Central memory CD4-positive, alpha-beta T cell (primary cell): ENCODE measurements around the gene PLXNA4.

Experiments used
- DNase-seq: peaks from one replicate; pipeline ENCODE4 v3.0.0; 2022

The PLXNA4 gene

DNA sequence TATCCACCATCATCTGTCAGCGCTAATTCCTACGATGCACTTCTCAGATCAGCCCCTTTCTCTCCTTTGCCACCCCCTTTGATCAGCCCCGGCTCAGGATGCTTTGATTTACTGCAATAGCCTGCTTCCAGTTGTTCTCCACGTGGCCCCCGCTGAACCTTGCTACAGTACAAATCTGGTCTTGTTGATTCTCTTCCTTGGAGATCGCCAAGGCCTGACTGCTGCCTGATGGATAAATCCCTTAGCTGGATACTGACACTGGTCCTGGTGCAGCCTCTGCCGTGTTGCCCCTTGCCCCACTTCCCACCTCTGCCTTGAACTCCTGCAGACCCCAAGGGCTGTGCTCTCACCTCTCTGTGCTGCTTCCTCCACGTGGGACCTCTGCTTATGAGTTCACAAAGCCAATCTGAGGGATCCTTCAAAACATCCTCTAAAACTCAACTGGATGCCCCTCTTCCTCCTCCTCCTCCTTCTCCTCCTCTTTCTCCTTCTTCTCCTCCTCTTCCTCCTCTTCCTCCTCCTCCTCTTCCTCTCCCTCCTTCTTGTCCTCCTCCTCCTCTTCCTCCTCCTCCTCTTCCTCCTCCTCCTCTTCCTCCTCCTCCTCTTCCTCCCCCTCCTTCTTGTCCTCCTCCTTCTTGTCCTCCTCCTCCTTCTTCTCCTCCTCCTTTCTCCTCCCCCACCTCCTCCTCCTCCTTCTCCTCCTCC lies 15.3 kb downstream of the PLXNA4 start:
- DNase-seq: no peak

DNA sequence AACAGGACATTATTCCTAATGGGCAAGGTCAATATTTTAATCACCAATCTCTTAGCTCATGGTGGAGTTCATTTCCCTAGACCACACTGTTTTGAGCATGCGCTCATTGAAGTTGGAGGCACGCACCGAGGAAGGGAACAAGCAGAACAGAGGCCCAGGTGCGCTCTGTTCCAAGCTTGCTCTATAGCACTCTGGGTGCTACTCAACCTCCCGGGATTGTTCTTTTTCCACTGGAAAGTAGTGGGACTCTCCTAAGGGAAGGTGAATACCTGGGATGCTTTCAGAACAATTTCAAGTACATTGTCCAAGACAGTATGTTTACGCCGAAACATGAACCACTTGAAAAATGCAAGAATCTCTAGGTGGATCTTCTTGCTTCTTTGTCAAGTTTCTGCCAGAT lies 16.2 kb downstream of the PLXNA4 start:
- no peak for DNase-seq

DNA sequence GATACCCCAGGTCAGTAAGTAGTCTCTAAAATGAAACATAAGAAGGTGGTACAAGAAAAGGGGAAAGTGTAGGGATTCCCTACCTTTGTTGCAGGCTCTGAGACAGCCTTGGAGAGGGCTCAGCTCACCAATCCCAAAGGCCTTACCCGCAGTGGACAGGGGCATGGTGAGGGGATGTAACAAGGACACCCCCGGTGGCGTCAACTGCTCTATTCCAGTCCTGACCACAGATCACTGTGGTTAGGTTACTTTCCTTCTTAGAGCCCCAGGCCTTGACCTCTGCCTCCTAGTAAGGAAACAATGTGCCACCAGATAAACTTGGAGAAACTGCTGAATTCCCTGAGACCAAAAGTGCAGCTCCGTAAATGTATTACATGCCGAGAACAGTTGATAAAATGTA lies 17.5 kb downstream of the PLXNA4 start:
- no peak for DNase-seq

DNA sequence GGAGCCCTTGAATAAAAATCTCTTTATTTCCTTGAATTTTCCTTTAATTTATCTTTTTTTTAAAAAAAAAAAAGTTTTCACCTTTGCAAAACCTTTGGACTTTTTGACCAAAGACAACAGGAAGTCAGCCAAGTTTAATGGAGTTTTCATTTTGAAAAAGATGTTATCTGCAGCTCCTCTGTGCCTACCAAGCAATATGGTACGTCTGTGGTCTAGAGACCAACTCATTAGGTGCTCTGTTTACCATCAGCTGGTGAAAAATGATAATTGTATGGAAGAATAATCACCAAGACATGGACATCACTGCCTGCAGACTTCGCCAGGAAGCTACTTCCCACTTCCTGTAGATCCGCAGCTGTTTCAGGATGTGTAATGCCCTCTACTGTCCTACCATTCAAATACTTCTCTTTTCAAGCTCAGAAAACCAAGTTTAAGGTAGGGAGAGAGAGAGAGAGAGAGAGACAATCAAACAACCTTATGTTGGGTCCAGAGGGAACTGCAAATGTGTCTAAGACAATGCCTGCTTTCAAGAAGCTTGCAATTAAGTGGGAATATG lies 18.7 kb downstream of the PLXNA4 start:
- DNase-seq: no peak

DNA sequence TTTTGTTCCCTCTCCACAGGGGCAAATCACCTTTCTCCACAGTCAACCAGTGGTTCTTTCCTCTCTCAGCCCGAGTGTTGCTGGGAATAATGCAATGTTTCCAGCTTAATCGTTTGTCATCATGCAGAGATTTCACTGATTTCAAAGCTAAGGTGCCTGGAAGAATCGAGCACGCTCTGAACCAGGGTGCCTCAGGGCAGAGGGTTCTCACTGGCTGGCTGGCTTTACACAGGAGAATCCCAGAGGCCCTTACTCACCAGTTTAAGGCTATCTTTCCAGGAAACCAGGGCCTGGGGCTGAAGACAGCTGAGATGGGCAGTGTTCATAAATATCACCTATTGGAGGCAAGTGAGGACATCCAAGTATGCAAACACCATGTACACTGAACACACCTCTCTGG lies 21.8 kb downstream of the PLXNA4 start:
- DNase-seq: no peak

DNA sequence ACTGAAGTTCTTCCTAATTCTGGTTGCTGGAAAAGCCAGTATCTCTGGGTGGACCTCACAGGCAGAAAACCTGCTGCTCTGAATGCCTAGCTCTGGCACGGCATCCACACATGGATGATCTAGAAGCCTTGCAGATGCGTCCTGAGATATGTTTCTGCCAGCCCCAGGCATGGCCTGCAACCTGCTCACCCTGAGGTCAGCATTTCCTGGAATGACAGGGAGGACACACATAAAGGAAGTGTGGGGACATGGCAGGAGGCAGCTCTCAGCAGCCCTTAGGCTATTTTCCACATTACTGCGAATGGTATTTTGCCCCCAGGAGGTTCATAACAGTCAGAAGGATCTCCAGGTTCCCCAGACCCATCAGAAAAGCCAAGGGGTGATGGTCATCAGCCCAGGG lies 23.2 kb downstream of the PLXNA4 start:
- no peak for DNase-seq

DNA sequence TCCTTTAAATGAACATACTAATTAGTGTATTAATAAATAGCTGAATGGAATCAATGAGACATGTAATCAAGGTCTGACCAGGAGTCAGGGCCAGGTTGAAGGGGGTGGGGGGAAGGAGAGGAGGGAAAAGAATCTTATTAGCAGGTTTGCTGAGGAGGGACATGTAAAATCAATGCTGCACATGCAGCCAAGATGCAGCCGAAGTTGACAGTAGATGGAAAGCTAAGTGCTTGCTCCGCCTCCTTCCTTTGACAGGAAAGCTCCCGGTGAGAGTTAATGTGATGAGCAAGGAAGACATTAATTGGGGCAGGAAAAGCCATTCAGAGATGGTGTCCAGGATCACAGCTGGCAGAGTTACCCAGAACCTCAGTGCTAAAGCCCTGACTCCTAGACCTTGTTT lies 24.4 kb downstream of the PLXNA4 start:
- no peak for DNase-seq

DNA sequence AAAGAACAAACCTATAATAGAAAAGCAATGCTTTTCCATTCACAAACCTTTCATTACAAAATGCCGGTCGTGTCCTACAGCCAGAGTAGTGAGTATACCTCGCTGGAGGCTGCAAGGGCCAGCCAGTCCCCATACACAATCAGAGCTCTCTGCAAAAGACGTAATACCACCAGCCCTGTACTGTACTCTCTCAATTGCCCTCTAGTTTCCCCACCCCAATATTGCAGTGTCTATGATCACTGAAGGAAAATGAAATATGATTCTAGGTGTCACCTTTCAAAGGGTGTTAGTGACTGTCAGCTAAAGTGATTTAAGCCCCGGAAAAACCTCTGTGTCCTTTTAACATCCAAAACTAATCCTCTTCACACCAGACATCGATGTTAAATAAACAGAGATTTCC lies 24.8 kb downstream of the PLXNA4 start:
- DNase-seq: no peak

DNA sequence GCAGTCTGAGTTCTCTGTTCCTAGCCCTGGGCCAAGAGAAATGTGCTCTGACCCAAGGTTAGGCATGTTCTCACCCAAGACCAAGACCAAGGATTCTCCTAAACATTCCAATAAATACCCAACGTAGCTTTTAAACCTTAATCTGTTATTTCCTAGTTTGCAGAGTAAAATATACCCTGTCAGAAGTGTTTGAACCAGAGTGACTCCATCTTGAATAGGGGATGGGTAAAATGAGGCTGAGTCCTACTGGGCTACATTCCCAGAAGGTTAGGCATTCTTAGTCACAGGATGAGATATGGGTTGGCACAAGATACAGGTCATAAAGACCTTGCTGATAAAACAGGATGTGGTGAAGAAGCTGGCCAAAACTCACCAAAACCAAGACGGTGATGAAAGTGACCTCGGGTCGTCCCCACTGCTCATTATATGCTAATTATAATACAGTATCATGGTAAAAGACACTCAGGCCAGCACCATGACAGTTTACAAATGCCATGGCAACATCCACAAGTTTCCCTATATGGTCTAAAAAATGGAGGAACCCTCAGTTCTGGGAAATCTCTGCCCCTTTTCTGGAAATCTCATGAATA lies 27.7 kb downstream of the PLXNA4 start:
- no peak for DNase-seq

DNA sequence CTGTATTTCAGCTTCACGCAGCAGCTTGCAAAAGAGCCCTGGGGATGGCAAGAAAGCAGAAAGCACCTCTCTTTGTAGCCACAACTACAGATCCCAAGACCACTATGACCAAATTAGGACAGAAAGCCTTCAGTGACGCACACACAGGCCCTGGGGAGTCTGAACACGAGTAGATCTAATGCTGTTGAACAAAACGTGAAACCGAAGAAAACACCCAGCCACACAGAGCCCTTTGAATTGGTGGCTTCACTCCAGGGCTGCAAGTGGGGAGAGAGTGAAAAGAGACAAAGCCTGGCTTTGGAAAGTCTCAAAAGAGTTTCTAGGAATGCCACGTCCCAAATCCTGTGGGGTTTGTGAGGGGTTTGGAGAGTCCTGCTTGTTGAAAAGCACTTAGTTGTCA lies 28.4 kb downstream of the PLXNA4 start:
- DNase-seq: no peak

DNA sequence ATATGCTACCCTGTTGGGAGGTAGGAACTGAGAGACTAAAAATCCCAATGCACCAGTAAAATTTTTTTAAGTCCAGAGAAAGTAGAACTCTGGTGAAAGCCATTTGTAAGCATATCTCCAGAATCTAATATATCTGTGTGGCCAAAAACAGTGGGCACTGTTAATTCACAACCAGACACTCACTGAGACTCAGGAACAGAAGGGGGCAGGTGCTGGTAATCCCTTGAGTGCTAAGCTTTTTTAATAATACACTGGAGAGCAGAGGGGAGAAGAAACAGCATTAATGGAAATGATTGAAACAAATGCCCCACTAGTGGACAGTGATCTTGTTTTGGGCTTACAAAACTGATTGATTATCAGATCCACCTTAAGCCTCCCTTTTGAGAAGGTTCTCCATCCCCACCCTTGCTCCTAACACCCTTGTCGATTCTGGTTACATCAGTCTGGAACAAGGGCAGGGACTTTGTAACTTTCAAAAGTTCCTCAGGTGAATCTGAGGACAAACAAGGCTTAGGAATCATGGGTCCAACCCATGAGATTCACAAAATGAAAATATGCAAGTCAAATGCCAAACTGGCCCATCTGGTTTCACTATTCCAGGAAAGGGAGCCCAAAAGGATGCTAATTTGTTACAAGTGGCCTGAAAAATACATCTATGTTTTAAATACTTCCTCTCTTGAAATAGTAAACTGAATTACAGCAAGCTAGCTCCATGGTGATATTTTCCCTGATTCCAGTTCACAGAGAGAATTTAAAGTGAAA lies 29.7 kb downstream of the PLXNA4 start:
- DNase-seq: no peak

DNA sequence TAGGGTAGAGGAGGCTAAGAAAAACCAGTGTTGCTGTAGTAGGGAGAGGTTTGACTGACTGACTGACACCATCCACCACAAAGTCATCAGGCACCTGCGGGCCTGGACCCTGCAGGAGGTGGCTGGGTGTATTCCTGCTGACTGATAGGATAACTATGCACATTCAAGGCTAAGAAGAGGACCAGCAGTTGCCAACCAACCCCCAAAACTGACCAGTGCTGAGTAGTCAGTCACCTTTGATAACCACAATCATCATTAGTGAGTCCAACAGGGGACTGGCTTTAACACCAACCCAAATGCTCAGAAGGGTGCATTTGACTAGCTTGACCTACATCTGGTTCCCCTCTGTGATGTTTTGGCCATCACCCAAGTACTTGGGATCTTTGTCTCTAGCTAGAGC lies 30.5 kb downstream of the PLXNA4 start:
- no peak for DNase-seq

DNA sequence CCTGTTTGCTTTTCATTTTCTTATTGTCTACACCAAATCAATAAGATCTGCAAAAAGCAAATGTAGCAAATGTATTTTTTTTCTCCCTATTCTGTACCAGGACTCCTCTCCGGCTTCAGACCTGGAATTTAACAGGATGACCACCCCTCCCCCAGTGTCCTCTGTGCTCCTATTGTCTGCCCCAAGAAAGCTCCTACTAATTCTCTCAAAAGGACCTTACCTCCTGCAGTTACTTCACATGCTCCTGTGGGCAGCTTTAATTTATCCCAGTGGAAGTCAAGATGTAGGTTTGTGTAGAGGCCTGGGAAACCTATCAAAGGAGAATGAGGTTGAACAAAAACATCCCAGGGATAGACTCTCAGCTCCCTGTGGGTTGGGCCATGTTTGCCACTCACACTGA lies 31.3 kb downstream of the PLXNA4 start:
- DNase-seq: no peak

DNA sequence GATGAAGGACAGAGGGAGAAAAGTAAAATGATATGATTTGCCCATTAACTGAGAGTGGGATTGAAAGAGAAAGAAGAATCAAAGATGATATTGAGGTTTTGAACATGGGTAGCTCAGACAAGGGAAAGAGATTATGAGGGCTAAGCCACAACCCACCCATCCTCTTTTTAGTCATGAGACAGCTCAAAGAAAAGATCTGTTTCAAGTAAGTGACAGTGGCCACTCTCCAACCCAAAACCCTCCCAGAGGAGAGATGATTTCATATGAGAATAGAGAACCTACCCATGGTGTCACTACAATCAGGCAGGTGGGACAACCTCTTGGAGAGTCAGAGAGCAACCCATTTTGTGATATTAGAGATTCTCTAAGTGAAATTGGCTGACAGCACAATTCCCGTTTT lies 32.2 kb downstream of the PLXNA4 start:
- DNase-seq: no peak

DNA sequence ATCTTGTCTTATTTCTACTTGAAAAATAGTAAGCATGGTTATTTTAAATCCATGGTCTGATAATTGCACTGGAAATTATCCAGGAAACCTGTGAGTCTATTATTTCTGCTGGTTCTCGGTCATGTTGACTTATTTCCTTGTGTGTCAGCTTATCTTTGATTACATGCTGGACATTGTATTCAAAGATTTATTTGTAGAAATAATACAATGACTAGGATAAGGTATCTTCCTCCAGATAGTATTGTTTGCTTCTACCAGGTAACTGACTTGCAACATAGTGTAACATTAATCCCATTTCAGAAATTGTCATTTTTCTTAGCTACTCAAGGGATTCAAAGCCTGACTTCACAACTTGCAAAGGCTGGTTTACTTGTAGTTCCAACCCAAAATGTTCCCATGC lies 33.4 kb downstream of the PLXNA4 start:
- DNase-seq: no peak

DNA sequence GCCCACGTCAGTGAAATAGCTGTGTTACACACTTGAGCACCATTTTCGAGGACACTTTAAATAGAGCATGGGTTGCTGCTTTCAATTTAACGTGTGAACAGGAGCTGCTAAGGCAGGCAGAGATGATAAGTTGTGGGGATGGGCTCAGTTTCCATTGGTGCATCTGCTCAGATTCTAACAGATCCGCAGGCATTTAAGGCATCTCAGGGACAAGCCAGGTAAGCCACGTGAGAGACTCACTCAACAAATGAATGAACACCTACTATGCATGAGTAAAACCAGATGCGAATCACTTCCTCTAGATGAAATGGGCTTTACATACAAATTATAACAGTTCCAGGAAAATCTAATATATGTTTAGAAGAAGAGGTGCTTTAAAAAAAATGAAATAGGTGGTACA lies 34.6 kb downstream of the PLXNA4 start:
- DNase-seq: no peak

DNA sequence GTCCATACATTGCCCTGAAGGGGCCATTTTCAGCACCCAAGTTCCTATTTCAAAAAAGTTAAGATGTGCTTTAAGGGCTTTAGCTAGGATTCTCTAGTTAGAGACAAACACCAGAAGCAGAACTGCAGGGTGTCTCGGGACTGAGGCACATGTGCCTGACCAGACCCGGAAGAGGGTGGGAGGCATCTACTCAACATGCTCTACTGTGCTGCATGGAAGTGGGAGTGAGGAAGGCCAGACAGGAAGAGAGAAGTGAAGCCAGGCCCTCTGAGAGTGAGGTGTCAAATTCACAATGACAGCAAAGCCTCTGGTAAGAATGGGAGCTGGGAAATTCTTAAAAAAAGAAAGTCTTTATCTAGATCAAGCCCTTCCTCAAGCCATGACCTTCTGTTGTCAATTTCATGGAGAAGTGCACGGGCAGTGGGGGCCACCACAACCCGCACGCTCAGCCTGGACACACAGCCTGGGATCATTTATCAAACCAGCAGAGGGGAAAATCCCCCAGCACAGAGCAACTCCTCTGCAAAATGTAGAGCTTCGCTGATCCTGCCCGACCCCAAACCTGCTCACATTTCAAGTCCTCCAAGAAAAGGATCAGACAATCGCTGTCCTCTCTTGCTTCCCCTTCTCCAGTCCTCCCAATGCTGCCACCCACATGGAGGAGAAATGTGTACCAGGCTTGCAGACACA lies 38.7 kb downstream of the PLXNA4 start:
- no peak for DNase-seq

DNA sequence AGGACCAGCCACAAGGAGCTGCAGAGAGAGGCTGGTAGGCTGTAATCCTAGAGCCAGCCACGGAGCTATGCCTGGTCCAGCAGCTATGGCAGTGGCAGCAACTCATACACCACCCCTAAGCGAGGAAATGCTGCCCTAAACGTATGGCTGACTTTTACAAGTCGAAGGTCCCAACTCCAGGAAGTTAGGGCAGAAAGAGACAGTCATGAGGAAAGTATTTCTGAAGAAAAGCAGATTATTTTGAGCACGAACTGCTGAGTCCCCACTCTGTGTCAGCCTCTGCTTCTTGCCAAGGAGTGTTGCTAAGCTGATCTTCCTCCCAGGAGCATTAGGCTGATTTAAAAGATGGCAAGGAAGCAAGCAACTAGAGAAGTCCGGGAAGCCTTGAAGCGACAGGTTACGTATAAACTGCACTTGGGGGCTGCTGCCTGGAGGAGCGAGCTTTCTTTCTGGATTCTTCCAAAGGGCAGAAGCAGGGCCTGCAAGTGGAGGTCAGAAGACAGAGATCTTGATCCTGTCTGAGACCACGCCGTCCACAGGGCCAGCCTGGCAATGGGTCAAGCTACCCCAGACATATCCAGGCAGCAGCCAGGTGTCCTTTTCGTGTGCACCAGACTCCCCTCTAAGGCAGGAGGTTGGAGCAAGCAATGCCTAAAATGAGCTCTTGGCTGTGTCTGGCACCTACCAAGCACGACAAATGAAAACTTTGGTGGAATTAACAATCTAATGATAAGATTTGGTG lies 39.4 kb downstream of the PLXNA4 start:
- DNase-seq: no peak

DNA sequence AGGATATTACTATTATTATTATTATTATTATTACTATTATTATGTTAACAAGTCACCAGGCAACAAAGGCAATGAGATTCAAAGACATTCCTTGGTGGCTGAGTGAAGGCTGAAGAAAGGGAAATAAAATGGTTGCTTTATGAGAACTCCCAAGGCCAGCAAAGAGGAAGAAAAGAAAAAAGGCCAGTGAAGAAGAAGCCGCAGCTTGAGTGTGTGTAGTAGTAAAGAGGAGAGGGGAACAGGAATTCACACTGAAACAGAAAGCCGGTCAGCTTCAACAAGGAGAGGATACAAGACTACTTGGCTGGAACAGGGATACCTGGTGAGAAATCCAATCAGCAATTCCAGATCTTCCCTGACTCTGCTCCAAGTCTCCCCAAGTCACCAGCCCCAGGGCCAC lies 42.4 kb downstream of the PLXNA4 start:
- DNase-seq: no peak

DNA sequence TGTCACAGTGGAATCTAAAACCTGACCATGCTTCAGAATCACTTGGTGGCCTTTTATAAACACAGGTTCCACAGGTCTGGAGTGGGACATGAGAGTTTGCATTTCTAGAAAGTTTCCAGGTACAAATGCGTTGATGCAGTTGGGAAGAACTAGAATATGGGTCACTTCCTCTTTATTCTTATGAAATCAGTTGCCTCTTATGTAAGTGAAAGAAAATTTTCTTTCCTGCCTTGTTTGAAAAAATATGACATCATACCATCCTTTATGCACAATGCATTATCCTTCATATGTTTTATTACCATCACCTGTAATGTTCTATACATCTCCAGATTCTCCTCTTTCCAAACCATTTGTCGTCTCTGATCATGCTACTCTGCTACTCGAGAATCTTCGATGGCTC lies 44.0 kb downstream of the PLXNA4 start:
- no peak for DNase-seq

DNA sequence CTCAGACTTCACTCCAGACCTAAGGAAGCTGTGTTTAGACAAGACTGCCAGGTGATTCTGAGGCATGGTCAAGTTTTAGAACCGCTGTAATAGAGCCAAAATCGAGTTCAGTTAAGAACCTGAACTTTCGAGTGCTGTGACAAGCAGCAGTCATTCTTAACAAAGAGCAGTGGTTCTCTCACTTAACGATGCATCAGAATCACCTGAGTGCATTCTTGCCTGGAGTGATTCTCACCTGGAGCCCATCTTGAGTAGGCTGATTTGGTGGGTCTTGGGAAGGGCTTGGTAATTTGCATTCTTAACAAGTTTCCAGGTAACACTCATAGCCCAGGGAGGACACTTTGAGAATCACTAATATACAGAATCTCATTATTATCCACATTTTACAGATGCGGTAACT lies 44.7 kb downstream of the PLXNA4 start:
- no peak for DNase-seq

DNA sequence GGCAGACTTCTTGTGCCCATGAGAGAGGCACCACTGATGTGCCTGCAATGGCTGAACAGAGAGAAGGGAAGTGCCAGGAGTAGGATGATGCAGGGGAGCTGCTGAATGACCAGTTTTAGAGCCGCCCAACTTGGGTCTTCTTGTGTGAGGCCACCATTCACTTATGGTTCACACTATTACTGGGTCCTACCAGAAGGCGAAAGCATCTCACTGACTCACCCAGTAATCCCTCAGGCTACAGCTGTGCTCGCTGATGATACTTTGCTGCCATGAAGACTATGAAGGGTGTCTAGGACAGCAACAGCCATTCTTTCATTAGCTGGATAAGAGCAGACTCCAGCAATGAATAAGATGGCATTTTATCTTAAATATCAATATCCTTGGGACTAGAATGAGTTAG lies 47.6 kb downstream of the PLXNA4 start:
- DNase-seq: no peak
